ENCODE measurements around the gene LRP6. TPM values are rescaled to one million over a fixed set of nuclear protein-coding genes. Genes with fewer than 3 reads are reported as not detected.

LRP6 gene
- total and polyA plus RNA-seq, 2 of the 8 experiments (the other 6 are each of a cell fraction or from before 2014, with no cell fraction given), result 53.6 to 73.2 TPM

GRCh38 chr12:12097891-12098690, 168.8 kb downstream of the LRP6 start:
- no peak overlapping the region for H3K14ac ChIP-seq (ENCODE audit: insufficient read length)
- H3K4me3 ChIP-seq (ENCODE audit: extremely low read depth in 1 of 4, insufficient read depth in 2 of 4, low read depth in 3 of 4, low read length in 4 of 4), result no peak overlapping the region
- H3K79me2 ChIP-seq (ENCODE audit: control insufficient read depth in 1 of 2, insufficient read depth in 2 of 2, low read length in 2 of 2), result no peaks in the 10 kb centered on the region
- H2BK5ac ChIP-seq (ENCODE audit: low read depth, low read length), result no peak overlapping the region
- no peak overlapping the region for H3K56ac ChIP-seq (replicated peaks; ENCODE audit: insufficient read length, low read depth, low read length)
- POLR2A ChIA-PET (ENCODE audit: partially characterized antibody), result interaction anchor here (1.0 to 1.6 kb wide), 3 partner anchors 8 to 15 kb away, joined by 3 to 8 read pairs (median 3); no protein-coding TSS in a partner anchor
- no peak overlapping the region for H4K8ac ChIP-seq (ENCODE audit: extremely low read depth, insufficient read depth, low read length)
- no peak overlapping the region for H3K9ac ChIP-seq (replicated peaks in 1 of 4; ENCODE audit: extremely low read depth in 1 of 4, low read depth in 3 of 4, low read length in 3 of 4)
- H3K79me1 ChIP-seq (ENCODE audit: low read depth, low read length), result no peaks in the 10 kb centered on the region
- peaks cover 0 to 3% (median 0%) of the 10 kb centered on the region in 4 experiments; a peak in 1 of 8 replicates for H3K36me3 ChIP-seq (ENCODE audit: control insufficient read depth in 2 of 4, insufficient read depth in 4 of 4, low read length in 3 of 4)
- H2BK15ac ChIP-seq (ENCODE audit: low read length), result no peak overlapping the region
- no peak overlapping the region for H3K18ac ChIP-seq (ENCODE audit: extremely low read depth, low read length)
- H3K4me2 ChIP-seq (ENCODE audit: insufficient read depth in 1 of 2, low read depth in 2 of 2, low read length in 2 of 2), result no peak overlapping the region
- no peak overlapping the region for H4K91ac ChIP-seq (replicated peaks; ENCODE audit: insufficient read length, low read length)
- H3K27me3 ChIP-seq (replicated peaks in 1 of 4; ENCODE audit: control insufficient read depth in 3 of 4, extremely low read depth in 1 of 4, insufficient read depth in 3 of 4, low read length in 3 of 4), result no peaks in the 10 kb centered on the region
- H2BK120ac ChIP-seq (replicated peaks; ENCODE audit: low read depth, low read length), result no peak overlapping the region
- no peak overlapping the region for H2AK5ac ChIP-seq (ENCODE audit: low read depth, low read length)
- no peak overlapping the region for H3K23ac ChIP-seq (ENCODE audit: insufficient read length)
- H2BK12ac ChIP-seq (ENCODE audit: low read depth, low read length), result no peak overlapping the region
- CTCF ChIA-PET (ENCODE audit: partially characterized antibody), result no interaction called here
- no peak overlapping the region for H4K5ac ChIP-seq (ENCODE audit: insufficient read length, low read depth, low read length)
- WGBS, 2 experiments (ENCODE audit: extremely low coverage in 1 of 2, insufficient coverage in 1 of 2, insufficient read length in 1 of 2, insufficient replicate concordance in 2 of 2, low coverage in 1 of 2, low lambda C conversion rate in 2 of 2, missing lambda C conversion rate in 1 of 2), result 78% methylated on average over 6 of the region's 6 CpGs; no CpG with 5 or more reads in 1 of the 2 experiments
- no peaks in the 10 kb centered on the region for H4K20me1 ChIP-seq (replicated peaks in 1 of 2; ENCODE audit: control insufficient read depth in 1 of 2, insufficient read depth in 2 of 2, low read length in 2 of 2)
- no peaks in the 10 kb centered on the region for H3K4me1 ChIP-seq (replicated peaks in 1 of 4; ENCODE audit: control insufficient read depth in 3 of 4, insufficient read depth in 4 of 4, low read length in 3 of 4)
- H3K4ac ChIP-seq (replicated peaks; ENCODE audit: insufficient read length, low read depth, low read length), result no peak overlapping the region
- no peaks in the 10 kb centered on the region for H3K9me3 ChIP-seq (ENCODE audit: insufficient read depth in 2 of 2, low read depth in 1 of 2, low read length in 1 of 2)
- no peak overlapping the region for H2AFZ ChIP-seq (ENCODE audit: low read length)
- no peak for FAIRE-seq
- no peak overlapping the region for H2BK20ac ChIP-seq (ENCODE audit: low read length)
- DNase-seq (ENCODE audit: low read depth in 1 of 2, low spot score in 2 of 2), result no peak
- no peak overlapping the region for H3K27ac ChIP-seq (ENCODE audit: low read depth, low read length)
- peaks cover 2% of the 10 kb centered on the region; the same call in 1 of the 2 replicates for H3K23me2 ChIP-seq (ENCODE audit: low read depth, low read length)
- TF ChIP-seq SP1 (IDR thresholded peaks at IDR 0.05; ENCODE audit: low read depth, low read length) (no peak), SP2 (IDR thresholded peaks at IDR 0.05; ENCODE audit: low read length) (no peak), RNF2 (IDR thresholded peaks at IDR 0.05; ENCODE audit: borderline replicate concordance, low read depth, low read length, missing control alignments, poor library complexity, severe bottlenecking) (no peak), USF2 (IDR thresholded peaks at IDR 0.05; ENCODE audit: low read length) (no peak), POLR2AphosphoS5 (IDR thresholded peaks at IDR 0.05; ENCODE audit: low read depth, low read length) (no peak), ZNF274 (IDR thresholded peaks at IDR 0.05; ENCODE audit: borderline replicate concordance, extremely low read depth, low read length) (no peak), CHD2 (IDR thresholded peaks at IDR 0.05; ENCODE audit: low read length) (no peak), SAP30 (IDR thresholded peaks at IDR 0.05; ENCODE audit: insufficient read depth, insufficient replicate concordance, low read length) (no peak), KDM5A (IDR thresholded peaks at IDR 0.05; ENCODE audit: low read length) (no peak), CTBP2 (IDR thresholded peaks at IDR 0.05; ENCODE audit: borderline replicate concordance, insufficient read depth, insufficient read length, low read length) (no peak), NANOG (IDR thresholded peaks at IDR 0.05; ENCODE audit: insufficient read depth, low read depth, low read length, poor library complexity, severe bottlenecking) (no peak)

All from H1 (cell line).